Parathyroid adenoma (tissue), 2 donors: ENCODE measurements around the gene C9orf78.

Source experiments
- H2AFZ ChIP-seq: fragments of 300-600 bp; sonication (generic); one replicate; pipeline ENCODE4 v1.7.0; 2017; ENCODE audit warnings: antibody characterized with exemption, mild to moderate bottlenecking
- H3K27ac ChIP-seq: fragments of 300-600 bp; sonication (generic); one replicate; pipeline ENCODE4 v1.7.0; 2017
- H3K27me3 ChIP-seq: fragments of 300-600 bp; sonication (generic); one replicate; pipeline ENCODE4 v1.7.0; 2017; ENCODE audit warnings: low read length; ENCODE audit not compliant: control insufficient read depth, insufficient read depth
- H3K36me3 ChIP-seq: fragments of 300-600 bp; sonication (generic); one replicate; pipeline ENCODE4 v1.7.0; 2017; ENCODE audit warnings: low read length; ENCODE audit not compliant: control insufficient read depth, insufficient read depth
- H3K4me1 ChIP-seq: fragments of 300-600 bp; sonication (generic); one replicate; pipeline ENCODE4 v1.7.0; 2017; ENCODE audit warnings: control low read depth
- H3K4me2 ChIP-seq: fragments of 300-600 bp; sonication (generic); one replicate; pipeline ENCODE4 v1.7.0; 2017; ENCODE audit warnings: low read length
- H3K4me3 ChIP-seq: fragments of 300-600 bp; sonication (generic); one replicate; pipeline ENCODE4 v1.7.0; 2017; ENCODE audit warnings: low read depth, low read length
- H3K79me2 ChIP-seq: fragments of 300-600 bp; sonication (generic); one replicate; pipeline ENCODE4 v1.7.0; 2017; ENCODE audit warnings: control low read depth
- H3K9ac ChIP-seq: fragments of 300-600 bp; sonication (generic); one replicate; pipeline ENCODE4 v1.7.0; 2017; ENCODE audit warnings: mild to moderate bottlenecking
- H3K9me3 ChIP-seq: fragments of 300-600 bp; sonication (generic); one replicate; pipeline ENCODE4 v1.7.0; 2017; ENCODE audit warnings: low read length; ENCODE audit not compliant: control insufficient read depth
- CTCF ChIP-seq: fragments of 300-600 bp; sonication (generic); IDR thresholded peaks from one replicate; pipeline ENCODE4 v1.7.0; 2017; ENCODE audit warnings: antibody characterized with exemption, mild to moderate bottlenecking
- donor health status: primary hyperparathyroidism.

The C9orf78 gene

GRCh38 chr9:129822898-129823541 is 12.1 kb downstream of the C9orf78 start:
- no peak for TF ChIP-seq CTCF
- Histone ChIP-seq H3K9ac (no peak overlapping the region), H3K9me3 (no peaks in the 10 kb centered on the region), H2AFZ (no peak overlapping the region), H3K4me1 (no peaks in the 10 kb centered on the region), H3K27me3 (no peaks in the 10 kb centered on the region), H3K4me2 (peak overlapping the region; percentile 87), H3K36me3 (no peaks in the 10 kb centered on the region), H3K27ac (no peak overlapping the region), H3K79me2 (no peaks in the 10 kb centered on the region), H3K4me3 (peak overlapping the region; percentile 45)

GRCh38 chr9:129816501-129817435 is 18.3 kb downstream of the C9orf78 start:
- Histone ChIP-seq H3K4me1 (no peaks in the 10 kb centered on the region), H3K27me3 (no peaks in the 10 kb centered on the region), H3K4me2 (no peak overlapping the region), H3K36me3 (no peaks in the 10 kb centered on the region), H2AFZ (no peak overlapping the region), H3K9me3 (no peaks in the 10 kb centered on the region), H3K4me3 (no peak overlapping the region), H3K27ac (no peak overlapping the region), H3K9ac (no peak overlapping the region), H3K79me2 (no peaks in the 10 kb centered on the region)
- no peak for TF ChIP-seq CTCF

- H3K36me3 ChIP-seq: no peaks in the 10 kb centered on the region
- no peak for TF ChIP-seq CTCF
- H3K27me3 ChIP-seq: no peaks in the 10 kb centered on the region
- no peaks in the 10 kb centered on the region for H3K9me3 ChIP-seq
- H3K79me2 ChIP-seq: no peaks in the 10 kb centered on the region
- no peak overlapping the region for H2AFZ ChIP-seq
- H3K4me2 ChIP-seq: no peak overlapping the region
- no peak overlapping the region for H3K4me3 ChIP-seq
- H3K27ac ChIP-seq: no peak overlapping the region
- H3K4me1 ChIP-seq: no peaks in the 10 kb centered on the region
- no peak overlapping the region for H3K9ac ChIP-seq
Measured at GRCh38 chr9:129815278-129815677, 19.8 kb downstream of the C9orf78 start.

DNA sequence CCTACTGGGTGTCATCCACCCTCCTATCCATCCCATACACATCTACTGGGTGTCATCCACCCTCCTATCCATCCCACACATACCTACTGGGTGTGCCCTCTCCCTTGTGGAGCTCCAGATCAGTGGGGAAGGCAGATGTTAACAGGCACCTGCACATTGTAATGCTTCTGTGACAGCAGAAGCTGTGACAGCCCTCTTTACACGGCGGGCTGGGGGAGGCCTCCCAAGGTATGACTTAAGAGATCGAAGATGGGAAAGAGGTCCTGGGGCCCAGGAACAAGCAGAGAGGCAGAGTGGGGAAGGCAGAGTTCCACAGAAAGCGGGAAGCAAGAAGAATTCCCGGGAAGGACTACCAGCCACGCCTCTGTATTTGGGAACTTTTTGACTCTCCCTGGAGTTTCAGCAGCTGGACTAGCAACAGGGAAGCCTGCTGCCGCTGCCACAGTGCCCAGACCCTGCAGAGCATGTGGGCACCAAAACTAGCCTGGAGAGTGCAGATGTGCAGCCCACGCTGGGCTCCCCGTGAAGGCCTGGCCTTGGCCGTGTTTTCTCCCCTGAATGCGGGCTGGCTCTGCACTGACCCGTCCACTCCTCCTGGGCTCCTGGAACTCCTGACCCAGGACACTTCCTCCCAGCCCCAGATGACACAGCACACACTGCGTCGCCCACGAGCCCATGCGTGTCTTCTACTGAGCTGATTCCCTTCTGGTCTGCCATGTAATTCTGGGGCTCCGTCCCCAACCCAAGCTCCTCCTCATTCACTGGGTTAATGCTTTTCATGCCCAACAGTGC is 20.4 kb downstream of the C9orf78 start:
- Histone ChIP-seq H3K4me3 (no peak overlapping the region), H3K9me3 (no peaks in the 10 kb centered on the region), H3K27me3 (no peaks in the 10 kb centered on the region), H2AFZ (no peak overlapping the region), H3K27ac (no peak overlapping the region), H3K9ac (no peak overlapping the region), H3K4me2 (no peak overlapping the region), H3K36me3 (no peaks in the 10 kb centered on the region), H3K79me2 (no peaks in the 10 kb centered on the region), H3K4me1 (no peaks in the 10 kb centered on the region)
- no peak for TF ChIP-seq CTCF
